ENCODE data around the gene HYAL1.
A peak's percentile ranks its signal among the peaks of the same experiment; 100 is the strongest.

HYAL1 gene

DNA sequence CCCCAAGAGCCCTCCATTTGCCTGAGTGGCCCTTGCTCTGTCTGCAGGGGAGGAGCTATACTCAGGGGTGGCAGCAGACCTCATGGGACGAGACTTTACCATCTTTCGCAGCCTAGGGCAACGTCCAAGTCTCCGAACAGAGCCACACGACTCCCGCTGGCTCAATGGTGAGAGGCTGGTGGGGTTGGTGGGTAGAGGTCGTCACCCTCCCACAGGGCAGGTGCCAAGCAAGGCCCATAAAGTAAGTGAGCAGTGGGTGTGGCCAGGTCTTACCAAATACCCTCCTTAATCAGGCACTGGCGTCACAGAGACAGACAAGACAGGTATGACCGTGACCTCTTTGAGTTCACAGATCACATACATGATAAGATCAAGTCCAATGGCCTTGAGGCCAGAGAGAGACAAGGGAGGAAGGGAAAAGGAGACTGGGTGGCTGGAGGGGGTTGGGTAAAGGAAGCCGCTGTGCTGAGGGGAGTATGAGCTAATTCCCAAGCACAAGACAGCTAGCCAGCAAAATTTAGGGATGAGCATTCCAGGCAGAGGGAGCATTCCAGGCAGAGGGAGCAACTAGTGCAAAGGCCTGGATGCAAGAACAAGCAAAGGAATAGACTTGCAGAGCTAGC, 31.9 kb downstream of the HYAL1 start:
- Histone ChIP-seq H3K36me3 (ENCODE audit: control insufficient read depth, insufficient read depth, low read length) (no peaks in the 10 kb centered on the region), H3K4me1 (ENCODE audit: control insufficient read depth, insufficient read depth, low read length) (peaks cover 45% of the 10 kb centered on the region), H3K27ac (ENCODE audit: insufficient read depth, low read depth, low read length, poor library complexity, severe bottlenecking) (no peak overlapping the region), H3K27me3 (ENCODE audit: control insufficient read depth, insufficient read depth, low read length, poor library complexity, severe bottlenecking) (peaks cover 36% of the 10 kb centered on the region), H3K4me3 (ENCODE audit: insufficient read depth, low read depth, low read length) (no peak overlapping the region), H3K9me3 (ENCODE audit: control insufficient read depth, low read length) (no peaks in the 10 kb centered on the region)
- WGBS, 2 experiments: 91 to 94% methylated on average over 10 of the region's 10 CpGs

DNA sequence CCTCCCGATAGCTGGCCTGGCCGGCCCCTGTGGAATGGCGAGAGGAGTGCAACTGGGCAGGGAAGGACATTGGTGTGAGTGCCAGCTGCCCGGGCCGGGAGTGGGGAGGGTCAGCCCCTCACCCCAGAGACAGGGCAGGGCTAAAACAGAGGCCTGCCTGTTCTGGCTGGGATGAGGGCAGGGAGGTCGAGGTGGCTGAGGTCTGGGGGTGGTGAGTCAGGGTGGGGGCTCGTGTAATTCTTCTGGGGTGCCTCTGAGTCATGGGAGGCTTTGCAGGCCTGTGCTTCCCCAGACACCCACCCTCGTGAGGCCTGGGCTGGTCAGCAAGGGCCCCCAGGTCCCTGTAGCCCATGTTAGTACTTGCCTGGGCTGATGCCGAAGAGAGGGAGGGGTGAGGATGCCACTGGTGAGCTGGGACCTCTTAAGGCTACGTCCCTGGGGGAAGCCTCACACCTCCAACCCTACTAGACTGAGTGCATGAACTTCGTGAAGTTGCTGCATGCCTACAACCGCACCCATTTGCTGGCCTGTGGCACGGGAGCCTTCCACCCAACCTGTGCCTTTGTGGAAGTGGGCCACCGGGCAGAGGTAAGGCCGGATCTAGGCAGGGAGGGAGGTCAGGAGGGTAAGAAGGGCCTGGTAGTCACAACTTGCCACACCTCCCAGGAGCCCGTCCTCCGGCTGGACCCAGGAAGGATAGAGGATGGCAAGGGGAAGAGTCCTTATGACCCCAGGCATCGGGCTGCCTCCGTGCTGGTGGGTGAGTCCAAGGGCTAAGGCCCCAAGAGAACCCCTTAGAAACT, 32.8 kb downstream of the HYAL1 start:
- Histone ChIP-seq H3K4me1 (ENCODE audit: control insufficient read depth, insufficient read depth, low read length) (peaks cover 50% of the 10 kb centered on the region), H3K4me3 (ENCODE audit: insufficient read depth, low read depth, low read length) (no peak overlapping the region), H3K27ac (ENCODE audit: insufficient read depth, low read depth, low read length, poor library complexity, severe bottlenecking) (no peak overlapping the region), H3K9me3 (ENCODE audit: control insufficient read depth, low read length) (no peaks in the 10 kb centered on the region), H3K36me3 (ENCODE audit: control insufficient read depth, insufficient read depth, low read length) (no peaks in the 10 kb centered on the region), H3K27me3 (ENCODE audit: control insufficient read depth, insufficient read depth, low read length, poor library complexity, severe bottlenecking) (peaks cover 28% of the 10 kb centered on the region)
- WGBS, 2 experiments: 92 to 93% methylated on average over 19 of the region's 19 CpGs

DNA sequence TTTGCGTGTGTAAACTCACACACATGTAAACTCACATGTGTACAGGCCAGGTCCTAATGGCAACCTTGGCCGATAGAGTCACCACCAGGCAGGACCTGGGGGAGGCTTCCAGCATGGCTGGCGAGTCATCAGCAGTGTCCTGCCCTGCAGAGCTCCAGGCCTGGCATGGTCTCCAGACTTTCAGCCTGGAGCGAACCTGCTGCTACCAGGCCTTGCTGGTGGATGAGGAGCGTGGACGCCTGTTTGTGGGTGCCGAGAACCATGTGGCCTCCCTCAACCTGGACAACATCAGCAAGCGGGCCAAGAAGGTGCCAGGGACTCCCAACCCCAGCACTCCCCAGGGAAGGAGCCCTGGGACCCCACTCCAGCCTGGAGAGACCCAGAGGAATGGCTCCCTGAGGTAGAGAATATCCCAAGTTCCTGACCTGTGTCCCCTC, 33.4 kb downstream of the HYAL1 start:
- Histone ChIP-seq H3K9me3 (ENCODE audit: control insufficient read depth, low read length) (no peaks in the 10 kb centered on the region), H3K27ac (ENCODE audit: insufficient read depth, low read depth, low read length, poor library complexity, severe bottlenecking) (no peak overlapping the region), H3K4me1 (ENCODE audit: control insufficient read depth, insufficient read depth, low read length) (peaks cover 52% of the 10 kb centered on the region), H3K4me3 (ENCODE audit: insufficient read depth, low read depth, low read length) (no peak overlapping the region), H3K27me3 (ENCODE audit: control insufficient read depth, insufficient read depth, low read length, poor library complexity, severe bottlenecking) (peaks cover 21% of the 10 kb centered on the region), H3K36me3 (ENCODE audit: control insufficient read depth, insufficient read depth, low read length) (no peaks in the 10 kb centered on the region)
- 95 to 96% methylated on average over 8 of the region's 8 CpGs for WGBS, 2 experiments

DNA sequence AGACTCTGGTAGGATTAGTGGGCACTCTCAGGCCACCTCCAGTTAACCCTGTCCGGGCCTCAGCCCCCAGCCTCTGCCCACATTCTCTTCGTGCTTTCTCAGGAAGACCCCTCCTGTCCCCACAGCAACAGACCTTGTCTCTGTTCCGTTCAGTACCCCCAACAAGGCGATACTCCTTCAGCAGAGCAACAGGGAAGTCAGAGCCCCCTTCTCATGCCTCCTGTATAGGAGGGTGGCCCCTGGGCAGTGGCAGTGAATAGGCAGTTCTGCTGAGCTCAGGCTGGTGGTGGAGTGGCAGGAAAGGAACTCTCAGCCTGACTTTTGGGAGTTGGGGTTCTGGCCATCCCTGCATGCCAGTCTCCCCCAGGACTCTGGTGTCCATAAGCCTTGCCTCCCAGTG, 33.9 kb downstream of the HYAL1 start:
- Histone ChIP-seq H3K4me3 (ENCODE audit: insufficient read depth, low read depth, low read length) (peak overlapping the region; percentile 8), H3K27ac (ENCODE audit: insufficient read depth, low read depth, low read length, poor library complexity, severe bottlenecking) (no peak overlapping the region), H3K9me3 (ENCODE audit: control insufficient read depth, low read length) (no peaks in the 10 kb centered on the region), H3K36me3 (ENCODE audit: control insufficient read depth, insufficient read depth, low read length) (no peaks in the 10 kb centered on the region), H3K27me3 (ENCODE audit: control insufficient read depth, insufficient read depth, low read length, poor library complexity, severe bottlenecking) (peaks cover 16% of the 10 kb centered on the region), H3K4me1 (ENCODE audit: control insufficient read depth, insufficient read depth, low read length) (peaks cover 54% of the 10 kb centered on the region)
- 81 to 88% methylated on average over 4 of the region's 4 CpGs for WGBS, 2 experiments

DNA sequence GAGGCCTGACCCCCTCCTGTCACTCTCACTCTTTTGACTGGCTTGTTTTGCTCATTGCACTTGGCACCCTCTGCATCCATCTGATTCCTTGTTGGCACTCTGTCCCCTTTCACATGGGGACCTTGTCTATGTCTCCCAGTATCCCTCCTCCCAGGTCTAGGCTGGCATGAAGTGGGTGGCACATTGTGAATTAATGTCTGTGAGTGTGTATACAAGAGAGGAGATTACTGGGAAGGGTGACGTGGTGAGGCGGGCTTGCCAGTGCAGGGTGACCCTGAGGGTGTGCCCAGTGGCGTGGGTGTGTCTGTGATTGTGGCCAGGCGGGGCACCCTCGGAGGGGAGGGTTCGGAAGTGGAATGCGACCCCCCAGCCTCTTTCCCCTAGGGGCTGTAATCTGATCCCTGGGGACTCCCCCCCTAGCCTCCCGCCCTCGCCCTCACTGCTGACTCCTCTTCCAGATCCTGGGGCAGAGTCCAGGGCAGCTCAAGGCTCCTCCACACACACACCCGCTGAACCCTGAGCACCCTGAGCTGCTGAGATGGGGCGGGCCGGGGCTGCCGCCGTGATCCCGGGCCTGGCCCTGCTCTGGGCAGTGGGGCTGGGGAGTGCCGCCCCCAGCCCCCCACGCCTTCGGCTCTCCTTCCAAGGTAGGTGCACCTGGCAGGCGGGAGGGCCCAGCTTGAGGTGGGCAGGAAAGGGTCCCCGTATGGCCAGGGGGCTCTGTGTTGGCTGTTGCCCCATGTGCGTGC, 34.5 kb downstream of the HYAL1 start, which contains the start of gene SEMA3B:
Gene SEMA3B (plus strand): TSS at position 445 of the 749 bp plus-strand sequence. CDS start 94 bp downstream, at position 539.
- peaks cover 58% of the 10 kb centered on the region for H3K4me1 ChIP-seq (ENCODE audit: control insufficient read depth, insufficient read depth, low read length)
- H3K4me3 ChIP-seq (ENCODE audit: insufficient read depth, low read depth, low read length): peak within 1 kb of the TSS; percentile 8
- whole genome bisulfite sequencing, 2 experiments: 62 to 65% methylated on average over 21 of the region's 21 CpGs

DNA sequence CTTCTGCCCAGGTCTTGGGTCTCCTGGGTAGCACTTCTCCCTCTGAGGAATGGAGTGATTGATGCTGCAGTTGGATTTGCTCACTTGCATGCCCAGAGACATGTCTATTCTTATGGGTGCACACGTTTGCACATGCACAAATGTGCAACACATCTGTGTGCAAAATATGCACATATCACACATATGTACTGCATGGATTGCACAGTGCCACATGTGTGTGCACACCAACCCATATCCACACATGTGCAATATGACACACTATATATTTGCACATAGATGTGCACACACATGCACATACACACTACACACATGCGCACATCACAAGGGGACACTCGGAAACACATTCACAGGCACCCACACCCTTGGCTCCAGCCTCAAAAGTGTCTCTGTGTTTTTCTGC, 35.1 kb downstream of the HYAL1 start:
- H3K27ac ChIP-seq (ENCODE audit: insufficient read depth, low read depth, low read length, poor library complexity, severe bottlenecking): no peak overlapping the region
- H3K9me3 ChIP-seq (ENCODE audit: control insufficient read depth, low read length): no peaks in the 10 kb centered on the region
- 89 to 92% methylated on average over 3 of the region's 3 CpGs for WGBS, 2 experiments
- H3K4me3 ChIP-seq (ENCODE audit: insufficient read depth, low read depth, low read length): no peak overlapping the region
- H3K36me3 ChIP-seq (ENCODE audit: control insufficient read depth, insufficient read depth, low read length): no peaks in the 10 kb centered on the region
- H3K27me3 ChIP-seq (ENCODE audit: control insufficient read depth, insufficient read depth, low read length, poor library complexity, severe bottlenecking): peaks cover 4% of the 10 kb centered on the region
- peaks cover 64% of the 10 kb centered on the region for H3K4me1 ChIP-seq (ENCODE audit: control insufficient read depth, insufficient read depth, low read length)

More for the DNA sequence above, 34.5 kb downstream of the HYAL1 start, which contains the start of gene SEMA3B:
- no peak within 1 kb of the TSS for H3K27ac ChIP-seq (ENCODE audit: insufficient read depth, low read depth, low read length, poor library complexity, severe bottlenecking)
- no peaks in the 10 kb centered on the region for H3K9me3 ChIP-seq (ENCODE audit: control insufficient read depth, low read length)
- H3K36me3 ChIP-seq (ENCODE audit: control insufficient read depth, insufficient read depth, low read length): no peaks in the 10 kb centered on the region
- H3K27me3 ChIP-seq (ENCODE audit: control insufficient read depth, insufficient read depth, low read length, poor library complexity, severe bottlenecking): peaks cover 10% of the 10 kb centered on the region

DNA sequence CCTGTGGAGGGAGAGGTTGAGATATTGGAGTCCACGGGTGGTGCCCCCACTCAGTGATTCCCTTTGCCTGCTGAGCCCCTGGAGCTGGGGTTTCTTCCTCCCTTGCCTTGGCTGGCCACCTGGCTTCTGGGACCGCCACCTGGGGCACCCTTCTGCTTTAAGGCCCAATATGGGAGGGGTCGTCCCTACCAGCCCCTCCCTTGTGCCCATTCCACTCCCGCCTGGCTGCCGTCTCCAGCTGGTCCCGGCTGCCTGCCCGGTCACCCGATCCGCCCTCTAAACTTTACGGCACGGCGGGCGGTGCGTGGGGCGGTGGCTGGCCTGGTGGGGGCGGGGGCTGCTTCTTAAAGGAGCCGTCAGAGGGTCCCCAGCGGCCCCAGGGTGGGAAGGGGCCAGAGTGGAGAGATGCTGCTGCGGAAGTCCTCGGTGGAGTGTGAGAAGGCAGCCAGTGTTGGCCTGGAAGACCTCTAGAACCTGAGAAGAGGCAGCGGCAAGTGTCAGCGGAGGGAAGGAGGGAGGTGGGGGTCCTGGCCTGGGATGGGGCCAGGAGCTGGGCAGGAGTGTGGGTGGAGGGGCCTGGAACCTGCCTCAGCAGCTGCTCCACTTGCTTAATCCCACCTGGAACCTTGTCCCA, 36.0 kb downstream of the HYAL1 start:
- H3K27me3 ChIP-seq (ENCODE audit: control insufficient read depth, insufficient read depth, low read length, poor library complexity, severe bottlenecking): no peaks in the 10 kb centered on the region
- H3K27ac ChIP-seq (ENCODE audit: insufficient read depth, low read depth, low read length, poor library complexity, severe bottlenecking): no peak overlapping the region
- WGBS, 2 experiments: 19 to 22% methylated on average over 22 of the region's 22 CpGs
- H3K4me3 ChIP-seq (ENCODE audit: insufficient read depth, low read depth, low read length): no peak overlapping the region
- H3K9me3 ChIP-seq (ENCODE audit: control insufficient read depth, low read length): no peaks in the 10 kb centered on the region
- peaks cover 70% of the 10 kb centered on the region for H3K4me1 ChIP-seq (ENCODE audit: control insufficient read depth, insufficient read depth, low read length)
- no peaks in the 10 kb centered on the region for H3K36me3 ChIP-seq (ENCODE audit: control insufficient read depth, insufficient read depth, low read length)

DNA sequence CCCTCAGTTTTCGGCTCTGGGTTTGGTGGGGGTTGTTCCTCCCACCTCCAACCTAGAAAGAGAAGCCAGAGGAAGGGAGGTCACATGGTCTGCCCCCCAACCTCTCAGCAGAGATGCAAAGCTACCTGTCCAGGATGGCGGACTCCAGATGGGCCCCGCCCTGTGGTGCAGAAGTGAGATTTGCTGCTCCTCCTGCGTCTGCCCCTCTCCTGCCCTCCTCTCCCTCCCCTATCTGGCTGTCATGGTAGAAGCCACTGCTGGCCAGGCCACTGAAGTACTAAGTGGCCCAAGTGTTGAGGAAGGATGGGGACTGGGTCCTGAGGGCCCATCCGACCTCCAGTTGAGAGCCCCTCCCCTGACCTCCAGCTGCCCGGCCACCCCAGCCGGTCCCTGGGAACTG, 36.5 kb downstream of the HYAL1 start:
- Histone ChIP-seq H3K27me3 (ENCODE audit: control insufficient read depth, insufficient read depth, low read length, poor library complexity, severe bottlenecking) (no peaks in the 10 kb centered on the region), H3K27ac (ENCODE audit: insufficient read depth, low read depth, low read length, poor library complexity, severe bottlenecking) (no peak overlapping the region), H3K4me3 (ENCODE audit: insufficient read depth, low read depth, low read length) (no peak overlapping the region), H3K9me3 (ENCODE audit: control insufficient read depth, low read length) (no peaks in the 10 kb centered on the region), H3K4me1 (ENCODE audit: control insufficient read depth, insufficient read depth, low read length) (peaks cover 70% of the 10 kb centered on the region), H3K36me3 (ENCODE audit: control insufficient read depth, insufficient read depth, low read length) (no peaks in the 10 kb centered on the region)
- WGBS, 2 experiments: 82 to 89% methylated on average over 7 of the region's 7 CpGs

DNA sequence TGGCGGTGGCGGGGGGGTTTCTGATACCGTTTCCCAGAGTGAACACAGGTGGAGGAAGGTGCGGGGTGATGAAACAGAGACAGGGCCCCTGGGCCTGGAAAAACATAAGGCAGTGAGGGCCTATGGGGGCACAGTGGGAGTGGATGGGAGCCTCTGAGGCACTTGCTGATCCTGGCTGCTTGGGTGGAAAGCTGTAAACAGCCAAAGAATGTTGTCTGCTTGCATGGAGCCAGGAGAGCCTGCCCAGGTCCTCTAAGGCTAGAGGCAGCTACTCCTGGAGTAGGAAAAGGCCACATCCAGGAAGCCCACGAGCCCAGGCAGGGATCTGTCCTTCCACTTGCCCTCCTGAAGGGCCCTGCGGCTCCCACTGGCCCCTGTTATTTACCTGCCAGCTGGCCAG, 37.4 kb downstream of the HYAL1 start:
- Histone ChIP-seq H3K9me3 (ENCODE audit: control insufficient read depth, low read length) (no peaks in the 10 kb centered on the region), H3K36me3 (ENCODE audit: control insufficient read depth, insufficient read depth, low read length) (no peaks in the 10 kb centered on the region), H3K27ac (ENCODE audit: insufficient read depth, low read depth, low read length, poor library complexity, severe bottlenecking) (no peak overlapping the region), H3K27me3 (ENCODE audit: control insufficient read depth, insufficient read depth, low read length, poor library complexity, severe bottlenecking) (no peaks in the 10 kb centered on the region), H3K4me1 (ENCODE audit: control insufficient read depth, insufficient read depth, low read length) (peaks cover 77% of the 10 kb centered on the region), H3K4me3 (ENCODE audit: insufficient read depth, low read depth, low read length) (no peak overlapping the region)
- 95 to 96% methylated on average over 6 of the region's 6 CpGs for WGBS, 2 experiments
